ENCODE data around the gene PLAAT3.
"Not testable (repeated sequence)": the region's sequence is repeated elsewhere in the genome, so short reads cannot be mapped to it uniquely, and the experiment has no call there.

PLAAT3 gene

GRCh38 chr11:63537293-63538101, 76.7 kb downstream of the PLAAT3 start:
- no peak for DNase-seq (ENCODE audit: low read depth in 2 of 2)

- no peak for DNase-seq (ENCODE audit: low read depth in 2 of 2)
Observed at GRCh38 chr11:63536669-63537292, 77.5 kb downstream of the PLAAT3 start, which contains the start of gene PLAAT4. PLAAT4 (plus strand) TSS chr11:63536808; CDS start chr11:63536869, 61 bp downstream.

GRCh38 chr11:63535734-63536133, 78.5 kb downstream of the PLAAT3 start:
- DNase-seq (ENCODE audit: low read depth in 2 of 2), result no peak

GRCh38 chr11:63534895-63535461, 79.3 kb downstream of the PLAAT3 start:
- DNase-seq (ENCODE audit: low read depth in 2 of 2), result no peak

- no peak for DNase-seq (ENCODE audit: low read depth in 2 of 2)
Observed at GRCh38 chr11:63534076-63534475, 80.2 kb downstream of the PLAAT3 start.

GRCh38 chr11:63532799-63533475, 81.3 kb downstream of the PLAAT3 start:
- no peak for DNase-seq (ENCODE audit: low read depth in 2 of 2)

- no peak for DNase-seq (ENCODE audit: low read depth in 2 of 2)
Observed at GRCh38 chr11:63532117-63532516, 82.1 kb downstream of the PLAAT3 start.

- DNase-seq (ENCODE audit: low read depth in 2 of 2), result not testable (repeated sequence)
Observed at GRCh38 chr11:63531074-63531792, 83.0 kb downstream of the PLAAT3 start.

GRCh38 chr11:63530021-63530420, 84.2 kb downstream of the PLAAT3 start:
- DNase-seq (ENCODE audit: low read depth in 2 of 2), result no peak

- DNase-seq (ENCODE audit: low read depth in 2 of 2), result not testable (repeated sequence)
Observed at GRCh38 chr11:63529373-63529772, 84.9 kb downstream of the PLAAT3 start.

GRCh38 chr11:63528729-63529278, 85.4 kb downstream of the PLAAT3 start:
- DNase-seq (ENCODE audit: low read depth in 2 of 2), result not testable (repeated sequence)

- not testable (repeated sequence) for DNase-seq (ENCODE audit: low read depth in 2 of 2)
Observed at GRCh38 chr11:63528156-63528555, 86.1 kb downstream of the PLAAT3 start.

GRCh38 chr11:63527667-63528066, 86.6 kb downstream of the PLAAT3 start:
- no peak for DNase-seq (ENCODE audit: low read depth in 2 of 2)
